H9 (cell line): Measurements from ENCODE around the gene MRPL45. TPM values are rescaled to one million over a fixed set of nuclear protein-coding genes. Genes with fewer than 3 reads are reported as not detected.
A peak's percentile ranks its signal among the peaks of the same experiment; 100 is the strongest.

Source experiments
- DNase-seq: peaks from one replicate; pipeline ENCODE4 v3.0.0-alpha.2; 2017
- H2AFZ ChIP-seq: one replicate; pipeline ENCODE4 v1.6.1; 2013; ENCODE audit warnings: mild to moderate bottlenecking, low read length, control low read depth, moderate library complexity
- H2AK5ac ChIP-seq: 2 replicates; pipeline ENCODE4 v1.6.1; 2013; ENCODE audit warnings: low read length, control low read depth, mixed read lengths; ENCODE audit not compliant: insufficient read length
- H2BK120ac ChIP-seq: one replicate; pipeline ENCODE4 v1.6.1; 2013; ENCODE audit warnings: low read depth, mild to moderate bottlenecking, low read length, control low read depth, inconsistent platforms; ENCODE audit not compliant: poor library complexity, severe bottlenecking
- H2BK12ac ChIP-seq: 2 replicates; pipeline ENCODE4 v1.6.1; 2013; ENCODE audit warnings: low read length, control low read depth, mixed read lengths, low read depth; ENCODE audit not compliant: insufficient read length
- H2BK15ac ChIP-seq: 2 replicates; pipeline ENCODE4 v1.6.1; 2013; ENCODE audit warnings: low read depth, low read length, control low read depth
- H2BK20ac ChIP-seq: one replicate; pipeline ENCODE4 v1.6.1; 2013; ENCODE audit warnings: low read depth, mild to moderate bottlenecking, low read length, control low read depth, inconsistent platforms; ENCODE audit not compliant: poor library complexity, severe bottlenecking
- H2BK5ac ChIP-seq: 2 replicates; pipeline ENCODE4 v1.6.1; 2013; ENCODE audit warnings: low read length, control low read depth, mixed read lengths; ENCODE audit not compliant: insufficient read length
- H3K14ac ChIP-seq: 2 replicates; pipeline ENCODE4 v1.6.1; 2013; ENCODE audit warnings: low read length, control low read depth; ENCODE audit not compliant: insufficient read depth
- H3K18ac ChIP-seq: 2 replicates; pipeline ENCODE4 v1.6.1; 2013; ENCODE audit warnings: low read depth, mild to moderate bottlenecking, mixed read lengths, low read length, control low read depth; ENCODE audit not compliant: insufficient read length
- H3K23ac ChIP-seq: 2 replicates; pipeline ENCODE4 v1.6.1; 2013; ENCODE audit warnings: low read length, control low read depth, mixed read lengths, low read depth; ENCODE audit not compliant: insufficient read length
- H3K23me2 ChIP-seq: 2 replicates; pipeline ENCODE4 v1.6.1; 2013; ENCODE audit warnings: low read depth, mild to moderate bottlenecking, mixed read lengths, low read length, control low read depth; ENCODE audit not compliant: insufficient read length, poor library complexity, severe bottlenecking
- H3K27ac ChIP-seq: 2 replicates; pipeline ENCODE4 v1.5.1; 2013; ENCODE audit warnings: low read length, control low read depth, mixed read lengths, low read depth; ENCODE audit not compliant: insufficient read length
- H3K27me3 ChIP-seq: 2 replicates; pipeline ENCODE4 v1.6.1; 2013; ENCODE audit warnings: low read length, control low read depth, inconsistent platforms; ENCODE audit not compliant: insufficient read depth
- H3K4ac ChIP-seq: 2 replicates; pipeline ENCODE4 v1.6.1; 2013; ENCODE audit warnings: low read depth, mild to moderate bottlenecking, control low read depth, inconsistent platforms, low read length, moderate library complexity
- H3K4me1 ChIP-seq: 2 replicates; pipeline ENCODE4 v1.6.1; 2013; ENCODE audit warnings: low read length, control low read depth, inconsistent platforms; ENCODE audit not compliant: insufficient read depth
- H3K4me2 ChIP-seq: 2 replicates; pipeline ENCODE4 v1.6.1; 2013; ENCODE audit warnings: low read length, control low read depth, mixed read lengths; ENCODE audit not compliant: insufficient read length, insufficient read depth
- H3K56ac ChIP-seq: 2 replicates; pipeline ENCODE4 v1.6.1; 2013; ENCODE audit warnings: low read depth, mild to moderate bottlenecking, mixed read lengths, low read length, control low read depth; ENCODE audit not compliant: insufficient read length
- H3K79me1 ChIP-seq: 2 replicates; pipeline ENCODE4 v1.6.1; 2013; ENCODE audit warnings: low read depth, mild to moderate bottlenecking, moderate library complexity, low read length, control low read depth, inconsistent platforms; ENCODE audit not compliant: insufficient read depth, poor library complexity, severe bottlenecking
- H3K79me2 ChIP-seq: 2 replicates; pipeline ENCODE4 v1.6.1; 2013; ENCODE audit warnings: low read length, control low read depth, inconsistent platforms; ENCODE audit not compliant: insufficient read depth
- H3K9ac ChIP-seq: 2 replicates; pipeline ENCODE4 v1.6.1; 2013; ENCODE audit warnings: low read length, control low read depth, mixed read lengths; ENCODE audit not compliant: insufficient read length; ENCODE audit errors: extremely low read depth
- H3K9me3 ChIP-seq: one replicate; pipeline ENCODE4 v1.6.1; 2013; ENCODE audit warnings: low read depth, low read length, inconsistent platforms; ENCODE audit not compliant: control insufficient read depth
- H3T11ph ChIP-seq: one replicate; pipeline ENCODE4 v1.6.1; 2013; ENCODE audit warnings: mild to moderate bottlenecking, low read length, control low read depth, inconsistent platforms
- H4K20me1 ChIP-seq: one replicate; pipeline ENCODE4 v1.6.1; 2013; ENCODE audit not compliant: control insufficient read depth, insufficient read length, insufficient read depth
- H4K5ac ChIP-seq: 2 replicates; pipeline ENCODE4 v1.6.1; 2013; ENCODE audit warnings: low read depth, mild to moderate bottlenecking, mixed read lengths, low read length, control low read depth; ENCODE audit not compliant: insufficient read length
- H4K8ac ChIP-seq: replicated peaks from 2 replicates; pipeline ENCODE4 v1.6.1; 2013; ENCODE audit warnings: low read length, control low read depth, mixed read lengths, low read depth; ENCODE audit not compliant: insufficient read length
- H4K91ac ChIP-seq: 2 replicates; pipeline ENCODE4 v1.6.1; 2013; ENCODE audit warnings: low read depth, mild to moderate bottlenecking, moderate library complexity, mixed read lengths, low read length, control low read depth; ENCODE audit not compliant: insufficient read length
- H3K27ac Mint-ChIP-seq, 3 experiments: 2 replicates in 2 of 3; 3 replicates in 1 of 3; pipeline ENCODE4 v1.8.0; 2020 to 2021; ENCODE audit warnings: mixed read lengths in 3 of 3, mild to moderate bottlenecking in 1 of 3, moderate library complexity in 1 of 3
- H3K27me3 Mint-ChIP-seq: 2 replicates; pipeline ENCODE4 v1.8.0; 2021; ENCODE audit warnings: low read depth, mild to moderate bottlenecking, moderate library complexity, mixed read lengths
- H3K36me3 Mint-ChIP-seq, 3 experiments: 2 replicates in 2 of 3; 3 replicates in 1 of 3; pipeline ENCODE4 v1.8.0; 2020 to 2021; ENCODE audit warnings: low read depth in 3 of 3, mixed read lengths in 3 of 3; ENCODE audit not compliant: insufficient read depth in 1 of 3
- H3K4me1 Mint-ChIP-seq, 2 experiments: 2 replicates each; pipeline ENCODE4 v1.8.0; 2020; ENCODE audit warnings: mixed read lengths in 2 of 2
- H3K4me3 Mint-ChIP-seq, 2 experiments: 2 replicates in 1 of 2; 3 replicates in 1 of 2; pipeline ENCODE4 v1.8.0; 2020 to 2021; ENCODE audit warnings: mild to moderate bottlenecking in 2 of 2, mixed read lengths in 2 of 2, moderate library complexity in 1 of 2
- H3K9me3 Mint-ChIP-seq, 2 experiments: 2 replicates in 1 of 2; 3 replicates in 1 of 2; pipeline ENCODE4 v1.8.0; 2020; ENCODE audit warnings: mild to moderate bottlenecking in 2 of 2, mixed read lengths in 2 of 2, moderate library complexity in 1 of 2
- CTCF ChIP-seq: fragments of 200-600 bp; sonication (generic); conservative IDR thresholded peaks from 3 replicates; pipeline ENCODE4 v1.8.0; 2021; ENCODE audit warnings: antibody characterized with exemption, mild to moderate bottlenecking
- WGBS: extraction: QIAGEN DNeasy Blood & Tissue Kit; methylation state at CpG from one replicate; pipeline ENCODE4 v1.1.7; 2013; ENCODE audit warnings: missing lambda C conversion rate, low lambda C conversion rate, mixed read lengths; ENCODE audit not compliant: insufficient read length; ENCODE audit errors: extremely low coverage; 5-methylcytosine and 5-hydroxymethylcytosine counted together
- total RNA-seq: library from RNA; stranded (reverse); gene quantifications from 2 replicates; pipeline ENCODE4 v1.2.1, GENCODE V29; 2021

Gene MRPL45
- total RNA-seq, 1 experiment from 2014 or later = 59.9 TPM

- Histone ChIP-seq H2BK15ac (no peak overlapping the region), H3K23me2 (no peaks in the 10 kb centered on the region), H2BK20ac (no peak overlapping the region), H3K27me3 (no peaks in the 10 kb centered on the region), H2AK5ac (no peak overlapping the region), H2BK5ac (no peak overlapping the region), H2BK120ac (no peak overlapping the region), H3K27ac (no peak overlapping the region), H3K56ac (no peak overlapping the region), H4K5ac (no peak overlapping the region), H3K4me1 (peaks cover 3% of the 10 kb centered on the region; the same call in 1 of the 2 replicates), H3K4me2 (no peak overlapping the region), H2BK12ac (no peak overlapping the region), H4K20me1 (no peaks in the 10 kb centered on the region), H4K91ac (no peak overlapping the region), H3K9me3 (no peaks in the 10 kb centered on the region), H3K79me2 (no peaks in the 10 kb centered on the region), H4K8ac (no peak overlapping the region), H3K18ac (no peak overlapping the region), H2AFZ (no peak overlapping the region), H3K14ac (peak overlapping the region; percentile 8; the same call in 1 of the 2 replicates), H3K79me1 (no peaks in the 10 kb centered on the region), H3T11ph (no peak overlapping the region), H3K4ac (no peak overlapping the region), H3K9ac (no peak overlapping the region), H3K23ac (no peak overlapping the region)
- Mint-ChIP-seq H3K4me1 (peaks cover 26 to 29% of the 10 kb centered on the region in 2 experiments), H3K27ac (peak overlapping the region; percentile 32 to 87 (median 67); a peak in 6 of 7 replicates), H3K4me3 (no peak overlapping the region), H3K27me3 (no peaks in the 10 kb centered on the region; the same call in 1 of the 2 replicates), H3K9me3 (no peaks in the 10 kb centered on the region), H3K36me3 (peaks cover 14 to 40% (median 26%) of the 10 kb centered on the region in 3 experiments; a peak in 6 of 7 replicates)
- no peak for DNase-seq
- no CpG with 5 or more reads among the region's 2 CpGs for WGBS
- no peak for TF ChIP-seq CTCF
These were observed 27.8 kb downstream of the MRPL45 start for GRCh38 chr17:38324772-38325171.
